Subcutaneous adipose tissue (tissue), 4 donors: Measurements from ENCODE around the gene OPN1MW3. TPM values are rescaled to one million over a fixed set of nuclear protein-coding genes. Genes with fewer than 3 reads are reported as not detected.
"Not testable (repeated sequence)": the region's sequence is repeated elsewhere in the genome, so short reads cannot be mapped to it uniquely, and the experiment has no call there.

ENCODE experiments used
- CTCF ChIP-seq: fragments of 450-650 bp; IDR thresholded peaks from one replicate; pipeline ENCODE4 v1.5.1; 2016; ENCODE audit warnings: low read depth, mild to moderate bottlenecking, control low read depth, antibody characterized with exemption, moderate library complexity
- total RNA-seq, 4 donors: library from RNA; depleted of rRNA; stranded (reverse); fragments of >200 nt; gene quantifications; one replicate each; pipeline ENCODE4 v1.1.0, GENCODE V29; 2016

The OPN1MW3 gene
- not detected for total RNA-seq

GRCh38 chrX:154257282-154257681, at the start of gene OPN1MW3:
Gene OPN1MW3 (plus strand): TSS chrX:154257582. CDS start chrX:154257620, 38 bp downstream.
- not testable (repeated sequence) for TF ChIP-seq CTCF

DNA sequence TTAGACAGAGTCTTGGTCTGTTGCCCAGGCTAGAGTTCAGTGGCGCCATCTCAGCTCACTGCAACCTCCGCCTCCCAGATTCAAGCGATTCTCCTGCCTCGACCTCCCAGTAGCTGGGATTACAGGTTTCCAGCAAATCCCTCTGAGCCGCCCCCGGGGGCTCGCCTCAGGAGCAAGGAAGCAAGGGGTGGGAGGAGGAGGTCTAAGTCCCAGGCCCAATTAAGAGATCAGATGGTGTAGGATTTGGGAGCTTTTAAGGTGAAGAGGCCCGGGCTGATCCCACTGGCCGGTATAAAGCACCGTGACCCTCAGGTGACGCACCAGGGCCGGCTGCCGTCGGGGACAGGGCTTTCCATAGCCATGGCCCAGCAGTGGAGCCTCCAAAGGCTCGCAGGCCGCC, 37.9 kb upstream of the OPN1MW3 start, which contains the start of gene OPN1MW2:
OPN1MW2 (plus strand) TSS at position 301 of the 400 bp plus-strand sequence; CDS start at position 361, 60 bp downstream.
- not testable (repeated sequence) for TF ChIP-seq CTCF

DNA sequence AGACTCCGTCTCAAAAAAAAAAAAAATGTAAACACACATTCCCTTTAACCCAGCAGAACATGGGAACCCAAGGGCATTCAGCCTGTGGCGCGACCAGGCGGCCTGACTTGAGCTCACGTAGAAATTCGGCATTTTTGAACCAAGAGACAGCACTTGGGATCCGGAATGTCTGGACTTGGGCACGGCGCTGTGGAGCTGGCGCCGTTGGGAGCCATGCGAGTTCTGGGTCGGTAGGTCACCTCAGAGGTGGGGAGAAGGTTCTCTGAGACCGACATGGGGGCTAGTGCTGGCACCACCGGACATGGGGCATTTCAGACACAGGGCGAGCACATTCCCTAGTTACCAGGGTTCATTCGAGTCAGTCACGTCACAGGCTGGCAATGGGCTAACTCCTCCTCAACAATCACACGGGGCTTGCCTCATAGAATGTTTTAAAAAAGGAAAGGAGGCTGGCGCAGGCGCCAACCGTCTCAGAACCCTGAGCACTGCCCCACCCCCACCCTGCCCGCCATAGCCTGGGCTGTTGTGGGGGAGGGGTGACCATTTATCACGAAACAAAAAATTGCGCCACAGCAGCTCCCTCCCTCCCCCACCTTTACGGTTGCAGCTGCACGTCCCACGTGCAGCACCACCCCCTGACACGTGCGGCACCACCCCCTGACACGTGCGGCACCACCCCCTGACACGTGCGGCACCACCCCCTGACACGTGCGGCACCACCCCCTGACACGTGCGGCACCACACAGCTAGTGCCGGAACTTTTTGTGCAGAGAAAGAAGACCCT, 37.6 kb downstream of the OPN1MW3 start, which contains the start of gene TEX28:
TEX28 (minus strand) TSS at position 334 of the 784 bp plus-strand sequence. CDS start 3,007 bp downstream, outside the sequence.
- TF ChIP-seq CTCF: no peak

GRCh38 chrX:154295664-154296310, 38.4 kb downstream of the OPN1MW3 start, which contains the start of gene TKTL1:
Gene TKTL1 (plus strand): TSS chrX:154295795. CDS start chrX:154295860, 65 bp downstream.
- TF ChIP-seq CTCF: no peak

- TF ChIP-seq CTCF: no peak
Observed at GRCh38 chrX:154296731-154297130, 39.3 kb downstream of the OPN1MW3 start.

DNA sequence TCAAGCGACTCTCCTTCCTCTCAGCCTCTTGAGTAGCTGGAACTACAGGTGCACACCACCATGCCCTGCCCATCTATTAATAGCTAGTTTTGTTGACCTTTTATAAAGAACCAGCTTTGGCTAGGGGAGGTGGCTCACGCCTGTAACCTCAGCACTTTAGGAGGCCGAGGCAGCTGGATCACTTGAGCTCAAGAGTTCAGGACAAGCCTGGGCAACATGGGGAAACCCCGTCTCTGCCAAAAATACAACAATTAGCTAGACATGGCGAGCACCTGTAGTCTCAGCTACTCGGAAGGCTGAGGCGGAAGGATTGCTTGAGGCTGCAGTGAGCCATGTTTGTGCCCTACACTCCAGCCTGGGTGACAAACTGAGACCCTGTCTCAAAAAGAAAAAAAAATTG, 40.9 kb downstream of the OPN1MW3 start:
- no peak for TF ChIP-seq CTCF

GRCh38 chrX:154300816-154301215, 43.4 kb downstream of the OPN1MW3 start:
- TF ChIP-seq CTCF: no peak
